ENCODE data around the gene COX20. TPM values are rescaled to one million over a fixed set of nuclear protein-coding genes. Genes with fewer than 3 reads are reported as not detected.

Gene COX20
- total RNA-seq, 4 donors from 2014 or later: 15.6 to 33.5 (median 28.2) TPM

DNA sequence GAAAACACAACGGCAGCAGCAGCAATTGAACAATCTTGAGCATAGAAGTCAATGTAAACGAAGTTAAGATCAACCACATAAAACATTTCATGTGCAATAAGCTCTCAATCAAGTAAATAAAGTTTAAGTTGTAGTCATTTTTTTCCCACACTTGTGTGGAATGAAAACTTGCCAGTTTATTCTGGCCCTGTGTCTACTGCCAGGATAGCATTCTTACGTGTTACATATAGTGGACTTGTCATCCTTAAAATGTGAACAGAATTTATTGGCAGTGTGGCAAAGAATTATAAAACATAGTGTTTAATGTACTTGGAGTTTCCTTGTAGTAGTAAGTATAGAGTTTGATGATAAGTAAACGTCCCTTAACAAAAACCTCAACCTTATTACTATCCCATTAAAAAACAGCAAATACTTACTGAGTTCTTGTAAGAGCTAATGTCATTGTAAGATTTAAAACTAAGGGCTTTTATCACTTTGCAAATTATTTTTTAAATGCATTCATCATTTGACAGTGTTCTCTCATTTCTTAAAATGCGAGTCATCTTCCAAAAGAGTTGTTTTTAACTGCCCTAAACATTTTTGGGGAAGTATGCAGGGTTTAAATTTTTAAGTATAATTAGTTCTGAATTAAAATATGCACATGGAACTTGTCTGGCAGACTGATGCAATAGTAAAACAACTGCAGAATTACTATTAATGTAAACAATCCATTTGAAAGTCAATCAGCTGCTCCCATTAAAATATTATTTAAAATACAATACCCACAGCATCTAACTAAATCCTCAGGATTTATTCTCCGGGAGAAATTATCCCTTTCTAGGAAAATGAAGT is 7.9 kb downstream of the COX20 start:
- Histone ChIP-seq H3K27ac (no peak overlapping the region), H3K4me3 (no peak overlapping the region), H3K9me3 (no peaks in the 10 kb centered on the region), H3K27me3 (no peaks in the 10 kb centered on the region), H3K4me1 (peaks cover 0 to 36% (median 2%) of the 10 kb centered on the region in 4 donors), H3K36me3 (peaks cover 0 to 73% (median 0%) of the 10 kb centered on the region in 3 donors)
- DNase-seq: no peak
- TF ChIP-seq, protein P1, sequence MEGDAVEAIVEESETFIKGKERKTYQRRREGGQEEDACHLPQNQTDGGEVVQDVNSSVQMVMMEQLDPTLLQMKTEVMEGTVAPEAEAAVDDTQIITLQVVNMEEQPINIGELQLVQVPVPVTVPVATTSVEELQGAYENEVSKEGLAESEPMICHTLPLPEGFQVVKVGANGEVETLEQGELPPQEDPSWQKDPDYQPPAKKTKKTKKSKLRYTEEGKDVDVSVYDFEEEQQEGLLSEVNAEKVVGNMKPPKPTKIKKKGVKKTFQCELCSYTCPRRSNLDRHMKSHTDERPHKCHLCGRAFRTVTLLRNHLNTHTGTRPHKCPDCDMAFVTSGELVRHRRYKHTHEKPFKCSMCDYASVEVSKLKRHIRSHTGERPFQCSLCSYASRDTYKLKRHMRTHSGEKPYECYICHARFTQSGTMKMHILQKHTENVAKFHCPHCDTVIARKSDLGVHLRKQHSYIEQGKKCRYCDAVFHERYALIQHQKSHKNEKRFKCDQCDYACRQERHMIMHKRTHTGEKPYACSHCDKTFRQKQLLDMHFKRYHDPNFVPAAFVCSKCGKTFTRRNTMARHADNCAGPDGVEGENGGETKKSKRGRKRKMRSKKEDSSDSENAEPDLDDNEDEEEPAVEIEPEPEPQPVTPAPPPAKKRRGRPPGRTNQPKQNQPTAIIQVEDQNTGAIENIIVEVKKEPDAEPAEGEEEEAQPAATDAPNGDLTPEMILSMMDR (IDR thresholded peaks at IDR 0.05): no peak
- no peak for TF ChIP-seq POLR2A (IDR thresholded peaks at IDR 0.05)

DNA sequence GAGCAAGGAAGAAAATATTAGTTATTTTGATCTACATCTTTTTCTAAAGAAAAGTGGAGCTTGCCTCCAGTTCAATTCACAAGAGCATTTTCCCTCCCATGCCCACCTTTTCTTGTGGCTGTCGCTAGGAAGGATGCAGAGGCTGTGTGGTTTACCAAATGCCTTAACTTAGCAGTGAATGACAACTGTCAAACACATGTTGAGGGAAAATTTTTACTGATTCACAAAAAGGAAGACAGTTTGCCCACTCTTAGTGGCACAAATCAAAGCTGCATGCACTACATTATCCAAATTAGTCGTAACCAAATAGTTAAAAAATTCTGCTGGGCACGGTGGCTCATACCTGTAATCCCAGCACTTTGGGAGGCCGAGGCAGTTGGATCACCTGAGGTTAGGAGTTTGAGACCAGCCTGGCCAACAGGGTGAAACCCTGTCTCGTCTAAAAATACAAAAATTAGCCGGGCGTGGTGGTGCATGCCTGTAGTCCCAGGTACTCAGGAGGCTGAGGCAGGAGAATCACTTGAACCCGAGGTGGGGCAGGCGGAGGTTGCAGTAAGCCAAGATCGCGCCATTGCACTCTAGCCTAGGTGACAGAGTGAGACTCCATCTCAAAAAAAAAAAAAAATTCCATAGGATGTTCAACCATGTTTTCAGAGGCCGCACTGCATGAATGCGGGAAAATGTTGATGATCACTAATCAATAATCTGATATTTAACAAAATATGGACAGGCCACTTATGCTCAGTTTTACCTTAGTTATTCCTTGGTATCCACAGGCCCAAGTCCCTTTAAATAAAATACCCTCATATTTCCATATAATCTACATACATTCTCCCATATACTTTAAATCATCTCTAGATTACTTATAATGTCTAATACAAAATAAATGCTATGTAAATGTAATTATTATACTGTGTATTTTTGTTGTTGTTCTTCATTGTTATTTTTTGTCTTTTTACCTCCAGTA is 9.0 kb downstream of the COX20 start:
- H3K4me1 ChIP-seq: peaks cover 0 to 25% (median 2%) of the 10 kb centered on the region in 4 donors
- H3K4me3 ChIP-seq: no peak overlapping the region
- TF ChIP-seq, protein P1 (IDR thresholded peaks at IDR 0.05): no peak
- no peak for TF ChIP-seq POLR2A (IDR thresholded peaks at IDR 0.05)
- no peak overlapping the region for H3K27ac ChIP-seq
- no peaks in the 10 kb centered on the region for H3K9me3 ChIP-seq
- no peak for DNase-seq
- peaks cover 0 to 77% (median 0%) of the 10 kb centered on the region in 3 donors for H3K36me3 ChIP-seq
- H3K27me3 ChIP-seq: no peaks in the 10 kb centered on the region

DNA sequence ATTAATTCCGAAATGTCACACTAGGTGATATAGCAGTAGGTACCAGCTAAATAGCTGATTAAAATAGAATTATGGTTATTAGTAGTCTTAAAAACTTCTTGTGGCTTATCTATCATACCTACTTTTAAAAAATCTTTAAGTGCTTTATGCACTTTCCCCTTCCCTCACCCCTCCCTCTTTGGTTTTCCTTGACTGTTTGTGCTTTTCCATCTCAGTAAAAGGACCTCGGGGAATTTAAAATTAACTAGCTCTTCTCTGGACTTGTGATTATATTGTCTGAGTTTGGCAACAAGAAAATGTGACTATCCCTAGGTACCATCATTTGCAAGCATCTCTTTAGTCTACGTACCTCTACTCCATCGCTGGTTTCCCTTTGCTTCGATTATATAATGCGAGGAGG is 11.2 kb downstream of the COX20 start:
- no peaks in the 10 kb centered on the region for H3K27me3 ChIP-seq
- peaks cover 0 to 80% (median 0%) of the 10 kb centered on the region in 3 donors for H3K36me3 ChIP-seq
- no peak overlapping the region for H3K27ac ChIP-seq
- H3K4me3 ChIP-seq: no peak overlapping the region
- no peak for DNase-seq
- peaks cover 0 to 17% (median 1%) of the 10 kb centered on the region in 4 donors for H3K4me1 ChIP-seq
- no peak for TF ChIP-seq POLR2A (IDR thresholded peaks at IDR 0.05)
- no peaks in the 10 kb centered on the region for H3K9me3 ChIP-seq

DNA sequence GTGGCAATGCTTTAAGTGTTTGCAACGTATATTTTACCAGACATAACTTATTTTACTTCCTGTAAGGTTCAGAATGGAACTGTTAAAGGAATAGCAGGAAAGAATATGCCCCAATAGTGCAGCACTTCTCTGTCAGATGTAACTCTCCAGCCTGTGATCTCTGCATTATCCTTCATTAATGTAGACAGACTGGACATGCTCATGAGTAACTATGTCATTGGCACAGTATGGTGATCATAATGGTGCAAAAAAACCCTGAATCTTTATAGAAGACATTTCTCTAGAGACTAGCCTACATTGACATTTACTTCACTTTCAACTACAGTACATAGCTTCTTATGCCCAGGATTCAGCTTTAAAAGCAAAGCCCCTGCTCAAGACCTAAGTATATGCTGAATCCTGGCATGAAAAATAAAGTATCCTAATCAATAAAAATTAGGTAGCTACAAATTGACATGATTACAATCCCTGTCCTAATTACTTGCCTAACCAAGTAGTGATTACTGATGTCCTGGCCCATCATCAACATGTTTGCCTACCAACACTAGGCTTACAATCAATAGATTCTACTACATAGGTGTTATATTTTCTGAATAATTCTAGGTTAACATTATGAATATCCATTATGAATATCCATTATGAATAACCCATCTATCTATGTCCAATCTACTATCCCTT is 13.9 kb downstream of the COX20 start:
- peak overlapping the region in 1 of 4 donors; percentile 20 for H3K27ac ChIP-seq
- H3K36me3 ChIP-seq: peaks cover 0 to 79% (median 6%) of the 10 kb centered on the region in 3 donors
- peaks cover 0 to 23% (median 0%) of the 10 kb centered on the region in 4 donors for H3K4me1 ChIP-seq
- DNase-seq: no peak
- H3K9me3 ChIP-seq: no peaks in the 10 kb centered on the region
- TF ChIP-seq, protein P1 (IDR thresholded peaks at IDR 0.05): no peak
- no peak for TF ChIP-seq POLR2A (IDR thresholded peaks at IDR 0.05)
- H3K4me3 ChIP-seq: no peak overlapping the region
- no peaks in the 10 kb centered on the region for H3K27me3 ChIP-seq

DNA sequence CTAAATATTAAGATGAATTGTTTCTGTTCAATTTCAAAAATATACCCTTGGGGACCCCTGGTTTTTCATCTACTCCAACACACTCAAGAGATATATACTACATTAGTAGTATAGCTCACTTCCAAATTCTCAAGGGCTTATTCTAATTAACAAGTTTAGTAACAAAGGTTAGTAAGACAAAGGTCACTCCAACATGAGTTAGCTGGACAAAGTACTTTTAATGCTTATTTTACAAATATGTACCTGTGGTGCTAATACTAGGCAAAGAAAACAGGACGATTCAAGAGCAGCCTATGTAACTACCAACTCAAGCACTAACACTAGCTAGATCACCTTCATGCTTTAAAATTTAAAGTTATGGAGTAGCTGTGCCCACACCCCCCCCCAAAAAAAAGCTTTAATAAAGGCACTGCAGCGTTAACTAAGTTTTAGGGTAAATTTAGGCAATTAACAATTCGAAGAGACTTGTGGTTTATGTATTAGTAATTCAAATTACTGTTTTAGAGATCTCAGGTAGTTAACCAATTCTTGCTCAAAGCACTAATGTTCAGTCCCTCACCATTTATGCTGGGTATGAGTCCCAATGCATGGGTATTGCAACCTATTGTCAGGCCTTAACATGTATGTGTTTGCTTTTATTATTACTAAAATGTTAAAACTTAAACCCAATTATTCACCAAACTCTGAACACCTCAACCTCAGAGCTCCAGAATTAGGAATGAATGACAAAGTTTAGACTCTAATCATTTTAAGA is 14.8 kb downstream of the COX20 start:
- TF ChIP-seq POLR2A (IDR thresholded peaks at IDR 0.05): no peak
- TF ChIP-seq, protein P1 (IDR thresholded peaks at IDR 0.05): no peak
- H3K27me3 ChIP-seq: no peaks in the 10 kb centered on the region
- H3K9me3 ChIP-seq: no peaks in the 10 kb centered on the region
- no peak for DNase-seq
- H3K36me3 ChIP-seq: peaks cover 0 to 79% (median 6%) of the 10 kb centered on the region in 3 donors
- no peak overlapping the region for H3K4me3 ChIP-seq
- peak overlapping the region in 1 of 4 donors; percentile 20 for H3K27ac ChIP-seq
- peaks cover 0 to 23% (median 0%) of the 10 kb centered on the region in 4 donors for H3K4me1 ChIP-seq
